Measurements from ENCODE around the gene FRMD3. TPM values are rescaled to one million over a fixed set of nuclear protein-coding genes. Genes with fewer than 3 reads are reported as not detected.
A peak's percentile ranks its signal among the peaks of the same experiment; 100 is the strongest.

The FRMD3 gene
- total and polyA plus RNA-seq, 2 donors (not counting 1 experiment from before 2014, with no cell fraction given), result 0.19 to 0.66 TPM

GRCh38 chr9:83312537-83312936 is 225.7 kb downstream of the FRMD3 start:
- Histone ChIP-seq H2AFZ (ENCODE audit: low read length) (no peak overlapping the region), H3K36me3 (ENCODE audit: control insufficient read depth, insufficient read depth, low read length) (no peaks in the 10 kb centered on the region), H3K9ac (ENCODE audit: insufficient read depth, low read length) (no peak overlapping the region), H3K4me2 (ENCODE audit: extremely low read depth, insufficient read depth, low read length) (no peak overlapping the region), H4K20me1 (ENCODE audit: control insufficient read depth, extremely low read depth, insufficient read depth, low read length) (no peaks in the 10 kb centered on the region), H3K4me1 (ENCODE audit: control insufficient read depth, extremely low read depth, insufficient read depth, low read length) (no peaks in the 10 kb centered on the region), H3K9me3 (ENCODE audit: control insufficient read depth, insufficient read depth, low read depth, low read length) (no peaks in the 10 kb centered on the region), H3K27me3 (ENCODE audit: control insufficient read depth, insufficient read depth, low read length) (no peaks in the 10 kb centered on the region), H3K4me3 (replicated peaks in 1 of 4; ENCODE audit: control extremely low read depth in 1 of 4, insufficient read depth in 1 of 4, low read depth in 3 of 4, low read length in 4 of 4) (no peak overlapping the region), H3K79me2 (ENCODE audit: control insufficient read depth, insufficient read depth, low read length) (no peaks in the 10 kb centered on the region), H3K27ac (ENCODE audit: insufficient read depth, low read length) (no peak overlapping the region)
- TF ChIP-seq CTCF (conservative IDR thresholded peaks at IDR 0.05 in 1 of 2, IDR thresholded peaks at IDR 0.05 in 1 of 2; ENCODE audit: low read depth in 1 of 2, low read length in 2 of 2) (no peak), EZH2 (IDR thresholded peaks at IDR 0.05; ENCODE audit: low read length, missing control alignments) (no peak)
- no peak for DNase-seq (ENCODE audit: low read depth in 2 of 2)

GRCh38 chr9:83307066-83307724 is 231.0 kb downstream of the FRMD3 start:
- Histone ChIP-seq H4K20me1 (ENCODE audit: control insufficient read depth, extremely low read depth, insufficient read depth, low read length) (no peaks in the 10 kb centered on the region), H3K27ac (ENCODE audit: insufficient read depth, low read length) (no peak overlapping the region), H3K4me1 (ENCODE audit: control insufficient read depth, extremely low read depth, insufficient read depth, low read length) (no peaks in the 10 kb centered on the region), H3K4me2 (ENCODE audit: extremely low read depth, insufficient read depth, low read length) (no peak overlapping the region), H3K79me2 (ENCODE audit: control insufficient read depth, insufficient read depth, low read length) (no peaks in the 10 kb centered on the region), H2AFZ (ENCODE audit: low read length) (no peak overlapping the region), H3K27me3 (ENCODE audit: control insufficient read depth, insufficient read depth, low read length) (no peaks in the 10 kb centered on the region), H3K4me3 (replicated peaks in 1 of 4; ENCODE audit: control extremely low read depth in 1 of 4, insufficient read depth in 1 of 4, low read depth in 3 of 4, low read length in 4 of 4) (no peak overlapping the region), H3K9me3 (ENCODE audit: control insufficient read depth, insufficient read depth, low read depth, low read length) (no peaks in the 10 kb centered on the region), H3K9ac (ENCODE audit: insufficient read depth, low read length) (no peak overlapping the region), H3K36me3 (ENCODE audit: control insufficient read depth, insufficient read depth, low read length) (no peaks in the 10 kb centered on the region)
- TF ChIP-seq EZH2 (IDR thresholded peaks at IDR 0.05; ENCODE audit: low read length, missing control alignments) (no peak), CTCF (conservative IDR thresholded peaks at IDR 0.05 in 1 of 2, IDR thresholded peaks at IDR 0.05 in 1 of 2; ENCODE audit: low read depth in 1 of 2, low read length in 2 of 2) (no peak)
- DNase-seq (ENCODE audit: low read depth in 2 of 2), result no peak

DNA sequence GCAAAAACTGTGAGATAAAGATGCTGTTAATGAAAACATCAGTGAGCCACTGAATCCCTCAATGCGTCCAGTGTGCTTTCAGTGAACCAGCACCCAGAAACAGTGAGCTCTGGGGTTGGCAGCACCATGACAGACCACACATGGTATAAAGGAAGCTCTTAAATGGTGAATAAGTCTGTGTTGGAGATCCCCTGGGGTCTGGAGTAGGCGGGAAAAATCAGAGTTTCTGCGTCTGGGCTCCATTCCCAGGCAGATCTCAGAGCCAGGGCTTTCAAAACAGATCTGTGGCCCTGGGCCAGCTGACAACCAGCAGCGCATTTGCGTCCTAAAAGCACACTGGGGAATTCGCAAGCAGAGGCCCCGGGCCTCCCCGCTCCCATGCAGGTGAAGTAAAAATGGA is 233.5 kb downstream of the FRMD3 start:
- no peak overlapping the region for H3K4me3 ChIP-seq (replicated peaks in 1 of 4; ENCODE audit: control extremely low read depth in 1 of 4, insufficient read depth in 1 of 4, low read depth in 3 of 4, low read length in 4 of 4)
- H3K27ac ChIP-seq (ENCODE audit: insufficient read depth, low read length), result no peak overlapping the region
- H3K27me3 ChIP-seq (ENCODE audit: control insufficient read depth, insufficient read depth, low read length), result no peaks in the 10 kb centered on the region
- TF ChIP-seq CTCF (conservative IDR thresholded peaks at IDR 0.05 in 1 of 2, IDR thresholded peaks at IDR 0.05 in 1 of 2; ENCODE audit: low read depth in 1 of 2, low read length in 2 of 2) (no peak), EZH2 (IDR thresholded peaks at IDR 0.05; ENCODE audit: low read length, missing control alignments) (no peak)
- no peaks in the 10 kb centered on the region for H3K9me3 ChIP-seq (ENCODE audit: control insufficient read depth, insufficient read depth, low read depth, low read length)
- H3K4me2 ChIP-seq (ENCODE audit: extremely low read depth, insufficient read depth, low read length), result no peak overlapping the region
- no peaks in the 10 kb centered on the region for H3K36me3 ChIP-seq (ENCODE audit: control insufficient read depth, insufficient read depth, low read length)
- DNase-seq (ENCODE audit: low read depth in 2 of 2), result peak; percentile 67 to 87
- H3K79me2 ChIP-seq (ENCODE audit: control insufficient read depth, insufficient read depth, low read length), result no peaks in the 10 kb centered on the region
- no peak overlapping the region for H2AFZ ChIP-seq (ENCODE audit: low read length)
- H3K4me1 ChIP-seq (ENCODE audit: control insufficient read depth, extremely low read depth, insufficient read depth, low read length), result no peaks in the 10 kb centered on the region
- no peak overlapping the region for H3K9ac ChIP-seq (ENCODE audit: insufficient read depth, low read length)
- no peaks in the 10 kb centered on the region for H4K20me1 ChIP-seq (ENCODE audit: control insufficient read depth, extremely low read depth, insufficient read depth, low read length)

All from fibroblast of lung (primary cell).